ENCODE data around the gene INTS3.
A peak's percentile ranks its signal among the peaks of the same experiment; 100 is the strongest.
"Not testable (repeated sequence)": the region's sequence is repeated elsewhere in the genome, so short reads cannot be mapped to it uniquely, and the experiment has no call there.

INTS3 gene

DNA sequence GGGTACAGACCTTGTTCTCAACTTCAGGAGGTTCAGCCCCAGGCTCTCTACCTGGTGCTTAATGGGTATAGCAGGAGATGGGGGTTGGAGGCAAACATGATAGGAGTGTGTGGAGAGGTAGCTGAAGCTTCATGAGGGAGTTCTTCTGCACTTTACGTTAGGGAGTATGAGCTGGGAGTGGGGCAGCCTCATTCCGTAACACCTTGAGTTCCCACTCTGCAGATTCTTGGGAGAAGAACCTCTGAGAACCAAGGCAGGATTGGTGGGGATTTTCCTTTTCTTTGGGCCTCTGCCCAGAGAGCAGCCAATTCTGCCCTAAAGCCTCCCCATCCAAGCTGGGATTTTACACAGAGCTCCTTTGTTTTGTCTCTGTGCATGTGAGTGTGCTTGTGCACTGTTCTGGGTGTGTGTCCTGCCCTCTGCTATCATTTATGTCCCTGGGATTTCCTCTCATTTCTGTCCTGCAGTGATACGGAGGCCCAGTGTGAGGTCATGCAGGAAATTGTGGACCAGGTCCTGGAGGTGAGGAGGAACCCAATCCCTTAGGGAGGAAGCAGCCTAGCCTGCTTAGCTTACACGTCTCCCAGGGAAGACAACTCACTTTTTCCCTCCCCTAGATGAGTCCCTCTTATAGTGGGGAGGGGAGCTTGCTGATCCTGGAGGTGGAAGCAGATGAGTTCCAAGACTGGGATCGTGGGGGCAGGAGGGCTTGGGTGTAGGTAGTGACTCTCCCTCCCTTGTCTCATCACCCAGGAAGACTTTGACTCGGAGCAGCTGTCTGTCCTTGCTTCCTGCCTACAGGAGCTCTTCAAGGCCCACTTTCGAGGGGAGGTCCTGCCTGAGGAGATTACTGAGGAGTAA is 35.7 kb downstream of the INTS3 start:
- DNase-seq (ENCODE audit: low spot score): no peak

DNA sequence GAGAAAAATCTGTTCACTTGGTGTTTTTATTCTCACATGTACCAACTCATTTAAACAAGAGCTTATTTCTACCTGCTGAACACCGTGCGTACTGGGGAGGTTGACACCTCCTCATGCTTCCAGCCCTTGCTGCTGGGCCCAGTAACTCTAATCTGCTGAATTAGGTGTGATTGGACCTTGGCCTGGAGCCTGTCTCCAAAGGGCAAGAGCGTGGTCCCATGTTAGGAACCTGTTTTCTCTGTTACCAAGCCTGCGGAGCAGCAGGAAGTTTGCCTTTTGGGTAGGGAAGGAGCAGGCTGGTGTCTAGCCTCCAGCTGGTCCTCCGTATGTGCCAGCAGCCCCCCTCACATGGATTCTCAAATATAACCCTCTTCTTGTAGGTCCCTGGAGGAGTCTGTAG is 36.5 kb downstream of the INTS3 start:
- DNase-seq (ENCODE audit: low spot score): no peak

DNA sequence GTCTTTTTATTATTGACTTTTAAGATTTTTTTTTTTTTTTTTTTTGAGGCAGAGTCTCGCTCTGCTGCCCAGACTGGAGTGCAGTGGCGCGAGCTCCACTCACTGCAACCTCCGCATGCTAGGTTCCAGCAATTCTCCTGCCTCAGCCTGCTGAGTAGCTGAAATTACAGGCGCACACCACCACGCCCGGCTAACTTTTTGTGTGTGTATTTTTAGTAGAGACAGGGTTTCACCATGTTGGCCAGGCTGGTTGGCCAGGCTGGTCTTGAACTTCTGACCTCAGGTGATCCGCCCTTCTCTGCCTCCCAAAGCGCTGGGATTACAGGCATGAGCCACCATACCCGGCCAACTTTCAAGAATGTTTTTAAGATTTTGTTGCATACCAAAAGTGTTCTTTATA is 38.8 kb downstream of the INTS3 start:
- DNase-seq (ENCODE audit: low spot score): not testable (repeated sequence)

DNA sequence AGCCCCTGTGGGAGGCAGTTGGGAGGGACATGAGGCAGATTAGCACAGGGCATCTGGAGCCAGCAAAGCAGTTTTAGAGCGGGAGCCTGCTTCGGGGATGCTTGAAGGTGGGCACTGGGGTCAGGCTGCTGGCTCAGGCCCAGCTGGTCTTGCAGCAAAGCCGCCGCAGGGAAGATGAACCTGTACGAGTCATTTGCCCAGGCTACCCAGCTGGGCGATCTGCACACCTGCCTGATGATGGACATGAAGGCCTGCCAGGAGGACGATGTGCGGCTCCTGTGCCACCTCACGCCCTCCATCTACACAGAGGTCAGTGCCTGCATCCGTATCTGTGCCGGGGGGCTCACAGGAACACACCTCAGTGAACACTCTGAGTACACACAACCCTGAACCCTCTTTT is 39.7 kb downstream of the INTS3 start:
- DNase-seq (ENCODE audit: low spot score): no peak

DNA sequence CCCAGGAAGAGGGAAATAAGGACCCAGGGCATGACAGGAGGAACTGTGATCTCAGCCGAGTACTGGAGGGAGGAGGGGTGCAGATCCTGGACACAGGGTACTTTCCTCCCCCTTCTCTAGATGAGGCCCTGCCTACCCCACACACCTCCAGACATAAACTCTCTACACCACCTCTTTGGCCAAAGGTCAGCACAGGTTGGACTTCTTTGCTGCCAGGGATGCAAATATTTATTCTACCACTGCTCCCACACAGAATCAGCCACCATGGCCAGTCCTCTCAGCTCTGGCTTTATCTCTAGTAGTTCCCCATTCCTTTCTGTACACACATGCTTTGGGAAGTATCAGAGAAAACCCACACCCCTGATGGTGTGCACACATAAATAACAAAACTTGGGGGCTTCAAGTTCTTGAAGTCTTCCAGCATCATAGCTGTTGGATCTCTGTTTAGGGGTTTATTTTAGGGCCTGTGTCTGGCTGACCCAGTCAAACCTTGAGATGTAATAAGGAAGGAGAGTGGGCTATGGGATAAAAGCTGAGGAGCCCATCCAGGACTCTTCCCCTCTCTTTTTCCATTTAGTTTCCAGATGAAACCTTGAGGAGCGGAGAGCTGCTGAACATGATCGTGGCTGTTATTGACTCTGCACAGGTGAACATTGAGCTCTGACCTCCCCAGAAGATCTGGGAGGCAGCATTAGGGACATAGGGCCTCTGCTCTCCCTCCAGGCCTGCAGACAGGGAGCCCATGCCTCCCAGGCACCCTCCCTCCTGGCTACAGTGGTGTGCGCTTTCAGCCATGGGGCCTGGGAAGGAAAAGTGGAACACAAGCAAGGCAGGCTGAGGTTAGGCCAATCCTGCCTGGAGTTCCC is 40.7 kb downstream of the INTS3 start:
- no peak for DNase-seq (ENCODE audit: low spot score)

DNA sequence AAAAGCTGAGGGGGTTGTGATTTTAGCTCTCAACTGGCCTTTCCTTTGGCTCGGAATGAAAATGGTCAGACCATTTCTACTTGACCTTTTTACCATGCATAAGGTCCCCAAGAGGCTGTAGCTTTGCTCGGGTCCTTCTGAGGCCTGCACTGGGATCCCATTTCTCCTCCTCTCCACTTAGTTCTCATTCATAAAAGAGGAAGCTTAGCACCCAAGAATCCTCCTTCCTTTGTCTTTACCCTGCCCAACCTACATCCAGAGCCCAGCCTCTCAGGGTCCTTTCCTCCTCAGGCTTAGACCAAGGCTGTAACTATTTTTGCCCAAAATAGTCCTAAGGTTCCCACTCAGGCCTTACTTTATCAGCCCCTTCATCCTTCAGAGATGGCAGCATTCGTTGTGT is 41.4 kb downstream of the INTS3 start:
- DNase-seq (ENCODE audit: low spot score): no peak

DNA sequence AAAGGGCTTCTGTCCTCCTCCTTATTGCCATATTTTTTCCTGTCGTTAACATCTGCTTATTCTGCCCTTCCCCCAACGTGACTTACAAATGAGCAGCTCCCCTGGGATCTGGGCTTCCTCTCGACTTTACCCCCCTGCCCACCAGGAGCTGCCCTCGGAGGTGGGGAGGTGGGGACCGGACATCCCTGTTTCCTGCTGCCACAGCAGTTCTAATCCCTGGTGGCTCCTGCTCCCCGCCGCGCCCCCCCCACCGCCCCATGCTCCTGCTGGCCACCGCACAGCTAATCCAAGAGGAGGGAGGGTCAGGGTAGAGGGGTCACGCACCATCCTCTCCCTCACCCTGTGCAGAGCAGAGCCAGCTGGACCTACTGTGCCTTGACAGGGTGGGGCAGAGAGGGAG is 42.9 kb downstream of the INTS3 start:
- no peak for DNase-seq (ENCODE audit: low spot score)

DNA sequence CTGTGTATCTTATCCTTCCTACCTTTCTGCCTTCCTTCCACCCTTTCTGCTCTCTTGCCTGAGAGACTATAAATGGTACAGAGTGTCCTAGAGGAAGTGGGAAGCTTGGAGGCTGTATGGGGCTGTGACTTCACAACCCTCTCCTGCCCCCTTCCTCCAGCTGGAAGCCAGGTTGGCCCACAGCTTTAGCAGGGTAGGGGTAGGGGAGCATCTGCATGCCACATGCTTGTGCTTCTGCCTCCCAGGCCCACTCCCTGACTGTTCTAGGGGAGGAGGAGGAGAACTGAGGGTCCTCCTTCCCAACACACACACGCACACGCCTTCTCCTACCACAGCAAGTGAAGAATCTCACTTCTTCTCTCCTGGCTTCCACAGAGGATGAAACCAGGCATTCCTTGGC is 43.4 kb downstream of the INTS3 start:
- no peak for DNase-seq (ENCODE audit: low spot score)

DNA sequence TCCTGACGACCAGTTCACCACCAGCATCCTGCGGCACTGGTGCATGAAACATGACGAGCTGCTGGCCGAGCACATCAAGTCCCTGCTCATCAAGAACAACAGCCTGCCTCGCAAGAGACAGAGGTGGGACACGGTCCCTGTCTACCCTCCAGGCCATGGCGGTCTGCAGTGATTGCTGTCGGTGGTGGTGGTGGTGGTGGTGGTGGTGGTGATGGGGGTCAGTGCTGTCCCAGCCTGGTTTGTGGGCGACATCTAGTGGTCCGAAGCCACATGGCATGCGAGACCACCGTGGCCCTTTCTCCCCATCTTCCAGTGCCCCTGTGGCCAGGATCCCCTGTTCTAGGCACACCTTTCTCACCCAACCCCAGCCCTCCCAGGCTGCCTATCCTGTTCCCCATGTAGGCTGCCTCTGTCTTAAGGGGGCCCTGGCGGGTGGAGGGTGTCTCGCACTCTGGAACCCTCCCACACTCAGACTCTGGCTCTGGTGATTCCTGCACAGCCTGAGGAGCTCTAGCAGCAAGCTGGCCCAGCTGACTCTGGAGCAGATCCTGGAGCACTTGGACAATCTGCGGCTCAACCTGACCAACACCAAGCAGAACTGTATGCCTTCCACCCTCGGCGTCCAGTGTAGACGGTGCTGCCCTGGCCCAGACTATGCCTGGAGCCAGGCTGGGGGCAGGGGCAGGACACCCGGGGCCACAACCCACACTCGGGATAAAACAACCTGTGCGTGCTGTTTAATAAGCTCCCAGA is 44.2 kb downstream of the INTS3 start:
- DNase-seq (ENCODE audit: low spot score): no peak

DNA sequence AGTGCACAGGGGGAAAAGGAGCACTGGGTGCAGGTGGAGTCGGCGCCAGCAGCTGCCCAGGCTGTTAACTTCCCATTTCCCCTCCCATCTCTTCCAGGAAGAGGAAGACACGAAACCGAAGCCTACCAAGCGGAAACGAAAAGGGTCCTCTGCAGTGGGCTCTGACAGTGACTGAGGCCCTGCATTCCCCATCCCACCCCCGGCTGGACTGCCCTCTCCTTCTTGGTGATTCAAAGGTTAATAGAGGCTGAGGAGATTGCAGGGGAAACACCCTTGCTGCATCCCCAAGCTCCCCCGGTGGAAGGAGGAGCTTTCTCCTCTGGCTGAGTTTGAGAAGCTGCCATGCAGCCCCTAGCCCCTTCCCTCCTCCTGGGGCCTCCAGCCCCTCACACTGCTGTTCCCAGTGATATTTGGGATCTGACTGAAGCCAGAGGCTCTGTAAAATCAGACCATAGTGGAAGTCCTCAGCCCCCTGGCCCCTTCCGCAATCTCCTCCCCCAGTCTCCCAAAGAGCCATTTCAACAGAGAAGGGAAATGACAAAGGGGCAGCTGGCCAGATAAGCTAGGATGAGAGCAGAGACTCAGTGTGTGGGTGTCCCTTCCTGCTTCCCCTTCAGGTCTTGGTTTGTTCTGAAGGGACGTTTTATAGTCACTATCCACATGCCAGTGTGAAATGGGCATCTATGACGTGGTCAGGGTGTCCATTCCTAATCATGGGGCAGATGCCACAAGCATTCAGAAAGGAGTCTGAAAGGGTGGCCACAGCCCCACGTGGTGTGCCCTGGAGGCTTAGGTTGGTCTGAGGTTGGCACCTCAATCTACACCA is 45.5 kb downstream of the INTS3 start:
- no peak for DNase-seq (ENCODE audit: low spot score)

DNA sequence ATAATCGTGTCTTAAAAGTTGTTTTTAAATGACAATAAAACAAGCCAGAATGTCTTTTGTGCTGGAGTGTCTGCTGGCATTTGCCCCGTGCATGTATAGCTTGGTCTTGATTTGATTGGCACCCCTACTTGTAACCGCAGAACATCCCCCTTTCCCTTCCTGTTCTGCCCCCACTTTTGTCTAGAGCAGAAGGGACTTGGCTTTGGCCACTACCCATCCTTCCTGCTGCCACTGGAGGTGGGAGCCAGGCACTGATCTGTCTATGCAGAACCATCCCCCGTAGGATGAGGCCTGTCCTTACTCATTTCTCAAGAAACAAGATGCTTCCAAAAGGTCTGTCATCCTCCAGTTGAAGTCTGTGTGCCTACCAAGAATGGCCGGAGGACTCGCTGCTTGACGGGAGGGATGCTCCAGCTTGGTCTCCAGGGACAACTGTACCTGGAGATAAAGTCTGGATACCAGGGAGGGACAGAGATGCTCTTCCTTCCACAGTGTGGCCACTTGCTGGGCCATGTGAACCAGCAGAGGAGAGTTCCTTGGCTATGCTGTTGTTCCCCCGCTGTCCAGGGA is 46.3 kb downstream of the INTS3 start:
- DNase-seq (ENCODE audit: low spot score): no peak

DNA sequence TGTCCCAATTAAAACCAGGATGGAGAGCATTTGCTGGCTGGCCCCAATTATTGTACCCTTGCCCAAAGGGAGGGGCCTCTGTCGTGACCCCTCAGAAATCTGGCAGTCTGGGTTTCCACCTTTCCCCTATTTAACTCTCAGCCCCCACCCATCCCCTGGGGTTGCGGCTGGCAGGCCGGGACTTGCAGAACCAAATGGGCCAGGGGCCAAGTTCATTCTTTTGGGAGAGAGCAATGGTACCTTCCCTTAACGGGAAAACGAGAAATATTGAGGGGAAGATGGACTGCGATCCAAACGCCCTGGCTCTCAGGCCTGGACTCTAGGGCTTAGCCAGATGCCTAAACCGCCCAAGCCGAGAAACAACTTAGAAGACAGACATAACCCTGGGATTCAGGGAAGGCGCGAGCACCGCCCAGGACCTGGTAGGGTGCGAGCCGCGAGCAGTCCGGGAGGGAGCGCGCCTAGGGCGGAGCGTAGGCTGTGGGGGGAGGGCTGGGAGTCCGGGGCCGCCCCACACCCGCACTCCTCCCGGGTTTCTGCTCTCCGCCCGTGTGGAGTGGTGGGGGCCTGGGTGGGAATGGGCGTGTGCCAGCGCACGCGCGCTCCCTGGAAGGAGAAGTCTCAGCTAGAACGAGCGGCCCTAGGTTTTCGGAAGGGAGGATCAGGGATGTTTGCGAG is 47.1 kb downstream of the INTS3 start, which contains the start of gene SLC27A3:
Gene SLC27A3, plus strand, starts transcription at position 628 of the 678 bp plus-strand sequence. CDS start 91 bp downstream, outside the sequence.
- peak; percentile 12 for DNase-seq (ENCODE audit: low spot score)

DNA sequence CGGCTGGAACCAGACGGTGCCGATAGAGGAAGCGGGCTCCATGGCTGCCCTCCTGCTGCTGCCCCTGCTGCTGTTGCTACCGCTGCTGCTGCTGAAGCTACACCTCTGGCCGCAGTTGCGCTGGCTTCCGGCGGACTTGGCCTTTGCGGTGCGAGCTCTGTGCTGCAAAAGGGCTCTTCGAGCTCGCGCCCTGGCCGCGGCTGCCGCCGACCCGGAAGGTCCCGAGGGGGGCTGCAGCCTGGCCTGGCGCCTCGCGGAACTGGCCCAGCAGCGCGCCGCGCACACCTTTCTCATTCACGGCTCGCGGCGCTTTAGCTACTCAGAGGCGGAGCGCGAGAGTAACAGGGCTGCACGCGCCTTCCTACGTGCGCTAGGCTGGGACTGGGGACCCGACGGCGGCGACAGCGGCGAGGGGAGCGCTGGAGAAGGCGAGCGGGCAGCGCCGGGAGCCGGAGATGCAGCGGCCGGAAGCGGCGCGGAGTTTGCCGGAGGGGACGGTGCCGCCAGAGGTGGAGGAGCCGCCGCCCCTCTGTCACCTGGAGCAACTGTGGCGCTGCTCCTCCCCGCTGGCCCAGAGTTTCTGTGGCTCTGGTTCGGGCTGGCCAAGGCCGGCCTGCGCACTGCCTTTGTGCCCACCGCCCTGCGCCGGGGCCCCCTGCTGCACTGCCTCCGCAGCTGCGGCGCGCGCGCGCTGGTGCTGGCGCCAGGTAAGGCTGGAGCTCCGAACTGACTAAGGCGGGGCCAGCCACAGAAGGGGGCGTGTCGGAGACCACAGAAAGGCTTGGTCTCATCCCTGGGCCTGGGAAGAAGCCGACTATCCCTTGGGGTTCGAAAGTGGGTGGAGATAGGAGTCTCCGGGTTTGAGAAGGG is 47.8 kb downstream of the INTS3 start:
- DNase-seq (ENCODE audit: low spot score): no peak

DNA sequence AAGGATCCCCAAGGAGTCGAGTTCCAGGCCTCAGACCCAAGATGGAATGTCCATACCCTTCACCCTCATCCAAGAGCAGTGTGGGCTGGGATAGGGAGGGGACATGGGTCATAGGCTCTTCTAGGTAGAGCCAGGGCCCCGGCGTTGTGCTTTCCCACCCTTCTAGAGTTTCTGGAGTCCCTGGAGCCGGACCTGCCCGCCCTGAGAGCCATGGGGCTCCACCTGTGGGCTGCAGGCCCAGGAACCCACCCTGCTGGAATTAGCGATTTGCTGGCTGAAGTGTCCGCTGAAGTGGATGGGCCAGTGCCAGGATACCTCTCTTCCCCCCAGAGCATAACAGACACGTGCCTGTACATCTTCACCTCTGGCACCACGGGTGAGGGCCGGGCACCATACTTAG is 48.5 kb downstream of the INTS3 start:
- no peak for DNase-seq (ENCODE audit: low spot score)

DNA sequence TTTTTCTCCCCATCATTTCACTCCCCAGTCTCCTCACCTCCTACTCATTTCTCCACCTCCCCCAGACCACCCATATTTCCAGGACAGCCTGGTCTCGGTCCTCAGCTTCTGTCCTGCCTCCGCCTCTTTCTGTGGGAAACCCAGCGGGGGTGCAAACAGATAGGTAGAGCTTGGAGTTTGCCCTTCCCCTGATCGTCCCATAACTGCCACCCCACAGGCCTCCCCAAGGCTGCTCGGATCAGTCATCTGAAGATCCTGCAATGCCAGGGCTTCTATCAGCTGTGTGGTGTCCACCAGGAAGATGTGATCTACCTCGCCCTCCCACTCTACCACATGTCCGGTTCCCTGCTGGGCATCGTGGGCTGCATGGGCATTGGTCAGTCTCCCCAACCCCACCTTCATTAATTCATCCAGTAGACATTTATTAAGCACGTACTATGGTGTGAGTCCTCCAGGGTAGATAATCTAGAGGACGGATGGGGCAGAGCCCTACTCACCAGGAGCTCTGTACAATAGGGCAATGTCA is 49.1 kb downstream of the INTS3 start:
- DNase-seq (ENCODE audit: low spot score): no peak

DNA sequence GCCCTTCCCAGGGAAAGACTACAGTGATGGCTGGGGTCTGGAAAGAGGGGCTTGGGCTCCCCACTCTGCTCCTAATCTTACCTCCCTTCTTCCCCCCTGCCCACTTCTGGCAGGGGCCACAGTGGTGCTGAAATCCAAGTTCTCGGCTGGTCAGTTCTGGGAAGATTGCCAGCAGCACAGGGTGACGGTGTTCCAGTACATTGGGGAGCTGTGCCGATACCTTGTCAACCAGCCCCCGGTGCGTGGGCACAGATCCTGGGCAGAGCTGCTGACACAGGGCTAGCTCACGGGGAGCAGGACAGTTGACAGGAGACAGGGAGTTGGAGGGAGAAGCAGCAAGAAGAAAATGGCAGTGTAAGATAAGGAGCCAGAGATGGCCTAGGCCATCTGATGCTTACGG is 49.8 kb downstream of the INTS3 start:
- DNase-seq (ENCODE audit: low spot score): no peak

DNA sequence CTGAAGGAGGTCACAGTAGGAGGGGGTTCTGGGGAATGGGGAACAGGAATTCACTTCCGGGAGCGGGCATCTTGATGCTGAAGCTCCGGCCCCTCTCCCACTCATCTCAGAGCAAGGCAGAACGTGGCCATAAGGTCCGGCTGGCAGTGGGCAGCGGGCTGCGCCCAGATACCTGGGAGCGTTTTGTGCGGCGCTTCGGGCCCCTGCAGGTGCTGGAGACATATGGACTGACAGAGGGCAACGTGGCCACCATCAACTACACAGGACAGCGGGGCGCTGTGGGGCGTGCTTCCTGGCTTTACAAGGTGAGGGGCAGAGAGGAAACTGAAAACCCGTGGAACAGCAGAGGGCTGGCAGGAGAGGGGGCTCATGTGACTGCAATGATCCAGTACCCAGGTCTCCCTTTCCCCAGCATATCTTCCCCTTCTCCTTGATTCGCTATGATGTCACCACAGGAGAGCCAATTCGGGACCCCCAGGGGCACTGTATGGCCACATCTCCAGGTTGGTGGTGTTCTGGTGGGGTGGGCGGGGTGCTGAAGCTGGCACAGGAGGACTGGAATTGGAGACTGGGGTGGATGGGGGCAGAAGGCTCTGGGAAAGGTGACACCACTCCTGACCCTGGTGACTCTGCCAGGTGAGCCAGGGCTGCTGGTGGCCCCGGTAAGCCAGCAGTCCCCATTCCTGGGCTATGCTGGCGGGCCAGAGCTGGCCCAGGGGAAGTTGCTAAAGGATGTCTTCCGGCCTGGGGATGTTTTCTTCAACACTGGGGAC is 50.4 kb downstream of the INTS3 start:
- no peak for DNase-seq (ENCODE audit: low spot score)

DNA sequence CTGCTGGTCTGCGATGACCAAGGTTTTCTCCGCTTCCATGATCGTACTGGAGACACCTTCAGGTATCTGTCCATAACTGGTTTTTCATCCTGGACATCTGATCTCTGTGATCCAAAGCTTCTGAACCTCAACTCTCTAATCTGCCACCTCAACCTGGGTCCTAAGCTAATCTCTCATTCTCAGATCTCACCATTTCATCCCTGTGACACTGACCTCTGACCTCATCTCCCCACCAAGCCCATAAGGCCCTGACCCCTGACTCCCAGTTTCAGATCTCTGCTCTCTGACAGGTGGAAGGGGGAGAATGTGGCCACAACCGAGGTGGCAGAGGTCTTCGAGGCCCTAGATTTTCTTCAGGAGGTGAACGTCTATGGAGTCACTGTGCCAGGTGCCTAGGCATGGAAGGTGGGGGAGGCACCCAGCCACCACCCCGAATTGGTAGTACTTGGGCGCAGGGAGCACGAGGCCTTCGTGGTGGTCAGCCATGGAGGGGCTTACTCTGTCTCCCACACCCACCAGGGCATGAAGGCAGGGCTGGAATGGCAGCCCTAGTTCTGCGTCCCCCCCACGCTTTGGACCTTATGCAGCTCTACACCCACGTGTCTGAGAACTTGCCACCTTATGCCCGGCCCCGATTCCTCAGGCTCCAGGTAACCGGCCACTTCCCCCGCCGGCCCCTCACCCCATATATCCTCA is 51.1 kb downstream of the INTS3 start:
- DNase-seq (ENCODE audit: low spot score): no peak
